Measurements from ENCODE around the gene CACNG5. TPM values are rescaled to one million over a fixed set of nuclear protein-coding genes. Genes with fewer than 3 reads are reported as not detected.

Gene CACNG5
- total RNA-seq, 1 experiment from 2014 or later = not detected

DNA sequence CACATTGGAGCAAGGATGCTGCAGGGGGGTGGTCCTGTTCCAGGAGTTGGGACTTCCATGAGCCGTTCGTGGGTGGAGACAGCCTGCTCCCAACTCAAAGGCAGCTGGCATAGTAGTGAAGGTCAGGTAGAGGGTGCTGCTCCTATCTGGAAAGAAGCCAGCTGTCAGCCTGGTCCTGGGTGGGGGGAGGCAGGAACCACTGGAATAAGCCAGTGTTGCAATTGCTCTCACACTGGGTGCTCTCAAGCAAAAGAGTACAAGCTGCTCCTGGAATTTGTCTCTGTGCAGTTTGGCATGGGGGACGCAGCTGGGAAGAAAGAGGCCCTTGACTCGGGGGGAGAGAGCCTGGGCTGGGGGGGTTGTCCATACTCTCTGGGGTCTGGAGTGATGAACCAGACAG, 8.7 kb downstream of the CACNG5 start:
- Mint-ChIP-seq H3K9me3 (ENCODE audit: low read depth, unreplicated experiment) (peaks cover 3% of the 10 kb centered on the region), H3K4me3 (ENCODE audit: low read depth, unreplicated experiment) (no peak overlapping the region), H3K4me1 (ENCODE audit: low read depth, unreplicated experiment) (no peaks in the 10 kb centered on the region), H3K27ac (ENCODE audit: unreplicated experiment) (no peak overlapping the region), H3K27me3 (ENCODE audit: unreplicated experiment) (peaks cover 86% of the 10 kb centered on the region), H3K36me3 (ENCODE audit: insufficient read depth, unreplicated experiment) (no peaks in the 10 kb centered on the region)
- intact Hi-C loops (cut with micrococcal nuclease; ENCODE audit: unreplicated experiment) = no loop called here
- TF ChIP-seq, protein P1, sequence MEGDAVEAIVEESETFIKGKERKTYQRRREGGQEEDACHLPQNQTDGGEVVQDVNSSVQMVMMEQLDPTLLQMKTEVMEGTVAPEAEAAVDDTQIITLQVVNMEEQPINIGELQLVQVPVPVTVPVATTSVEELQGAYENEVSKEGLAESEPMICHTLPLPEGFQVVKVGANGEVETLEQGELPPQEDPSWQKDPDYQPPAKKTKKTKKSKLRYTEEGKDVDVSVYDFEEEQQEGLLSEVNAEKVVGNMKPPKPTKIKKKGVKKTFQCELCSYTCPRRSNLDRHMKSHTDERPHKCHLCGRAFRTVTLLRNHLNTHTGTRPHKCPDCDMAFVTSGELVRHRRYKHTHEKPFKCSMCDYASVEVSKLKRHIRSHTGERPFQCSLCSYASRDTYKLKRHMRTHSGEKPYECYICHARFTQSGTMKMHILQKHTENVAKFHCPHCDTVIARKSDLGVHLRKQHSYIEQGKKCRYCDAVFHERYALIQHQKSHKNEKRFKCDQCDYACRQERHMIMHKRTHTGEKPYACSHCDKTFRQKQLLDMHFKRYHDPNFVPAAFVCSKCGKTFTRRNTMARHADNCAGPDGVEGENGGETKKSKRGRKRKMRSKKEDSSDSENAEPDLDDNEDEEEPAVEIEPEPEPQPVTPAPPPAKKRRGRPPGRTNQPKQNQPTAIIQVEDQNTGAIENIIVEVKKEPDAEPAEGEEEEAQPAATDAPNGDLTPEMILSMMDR (IDR thresholded peaks at IDR 0.05; ENCODE audit: unreplicated experiment) = no peak
- BruUV-seq (replicated peaks) = no TSS peak
- no peak for DNase-seq
- CTCF ChIA-PET = interaction anchor here (0.5 kb wide), 1 partner anchor 40 kb away, joined by 3 read pairs; no protein-coding TSS in a partner anchor

GRCh38 chr17:66847704-66848103, 12.8 kb downstream of the CACNG5 start:
- CTCF ChIA-PET = no interaction called here
- H3K27ac Mint-ChIP-seq (ENCODE audit: unreplicated experiment) = no peak overlapping the region
- H3K36me3 Mint-ChIP-seq (ENCODE audit: insufficient read depth, unreplicated experiment) = no peaks in the 10 kb centered on the region
- no peaks in the 10 kb centered on the region for H3K4me1 Mint-ChIP-seq (ENCODE audit: low read depth, unreplicated experiment)
- peaks cover 3% of the 10 kb centered on the region for H3K9me3 Mint-ChIP-seq (ENCODE audit: low read depth, unreplicated experiment)
- intact Hi-C loops (cut with micrococcal nuclease; ENCODE audit: unreplicated experiment) = no loop called here
- no TSS peak for BruUV-seq (replicated peaks)
- no peak overlapping the region for H3K4me3 Mint-ChIP-seq (ENCODE audit: low read depth, unreplicated experiment)
- DNase-seq = no peak
- TF ChIP-seq, protein P1 (IDR thresholded peaks at IDR 0.05; ENCODE audit: unreplicated experiment) = no peak
- H3K27me3 Mint-ChIP-seq (ENCODE audit: unreplicated experiment) = peaks cover 82% of the 10 kb centered on the region

GRCh38 chr17:66848496-66848895, 13.6 kb downstream of the CACNG5 start:
- peaks cover 3% of the 10 kb centered on the region for H3K9me3 Mint-ChIP-seq (ENCODE audit: low read depth, unreplicated experiment)
- H3K27me3 Mint-ChIP-seq (ENCODE audit: unreplicated experiment) = peaks cover 82% of the 10 kb centered on the region
- no peak overlapping the region for H3K4me3 Mint-ChIP-seq (ENCODE audit: low read depth, unreplicated experiment)
- intact Hi-C loops (cut with micrococcal nuclease; ENCODE audit: unreplicated experiment) = no loop called here
- no peak overlapping the region for H3K27ac Mint-ChIP-seq (ENCODE audit: unreplicated experiment)
- no peaks in the 10 kb centered on the region for H3K36me3 Mint-ChIP-seq (ENCODE audit: insufficient read depth, unreplicated experiment)
- TF ChIP-seq, protein P1 (IDR thresholded peaks at IDR 0.05; ENCODE audit: unreplicated experiment) = no peak
- no peak for DNase-seq
- no peaks in the 10 kb centered on the region for H3K4me1 Mint-ChIP-seq (ENCODE audit: low read depth, unreplicated experiment)
- no TSS peak for BruUV-seq (replicated peaks)
- CTCF ChIA-PET = no interaction called here

DNA sequence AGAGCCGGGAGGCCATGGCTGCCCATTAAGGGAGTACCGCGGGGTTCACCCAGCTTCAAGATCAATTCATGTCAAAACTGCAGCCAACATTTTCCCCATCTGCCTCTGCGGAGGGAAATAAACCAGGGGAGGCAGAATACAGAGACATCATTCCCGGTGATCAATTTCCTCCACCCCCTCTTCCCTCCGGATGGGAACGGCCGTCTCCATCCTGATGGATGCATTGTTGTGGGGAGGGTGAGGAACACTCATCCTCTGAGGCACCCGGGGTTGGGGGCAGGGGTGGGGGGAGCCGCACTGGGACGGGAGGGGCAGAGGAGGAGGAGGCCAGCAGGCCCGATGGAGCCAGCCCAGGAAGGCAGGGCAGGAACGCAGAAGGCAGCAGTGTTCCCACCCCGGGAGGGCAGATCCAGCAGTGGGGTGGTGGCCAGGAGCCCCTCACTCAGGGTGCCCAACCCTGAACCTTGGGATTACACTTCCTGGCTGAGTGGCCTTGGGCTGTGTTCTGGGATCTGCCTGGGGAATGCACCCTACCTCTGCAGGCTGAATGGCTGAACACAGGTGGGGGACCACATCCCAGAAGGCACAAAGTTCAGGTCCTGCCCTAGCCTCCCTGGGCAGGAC, 14.2 kb downstream of the CACNG5 start:
- Mint-ChIP-seq H3K9me3 (ENCODE audit: low read depth, unreplicated experiment) (peaks cover 3% of the 10 kb centered on the region), H3K36me3 (ENCODE audit: insufficient read depth, unreplicated experiment) (no peaks in the 10 kb centered on the region), H3K27ac (ENCODE audit: unreplicated experiment) (no peak overlapping the region), H3K4me3 (ENCODE audit: low read depth, unreplicated experiment) (no peak overlapping the region), H3K4me1 (ENCODE audit: low read depth, unreplicated experiment) (no peaks in the 10 kb centered on the region), H3K27me3 (ENCODE audit: unreplicated experiment) (peaks cover 76% of the 10 kb centered on the region)
- TF ChIP-seq, protein P1 (IDR thresholded peaks at IDR 0.05; ENCODE audit: unreplicated experiment) = no peak
- CTCF ChIA-PET = no interaction called here
- no TSS peak for BruUV-seq (replicated peaks)
- intact Hi-C loops (cut with micrococcal nuclease; ENCODE audit: unreplicated experiment) = no loop called here
- no peak for DNase-seq

All from Calu3 (cell line).